HG02763 (cell line): ENCODE data around the gene NSUN6.

Experiments used
- ATAC-seq: cut with Tn5 transposase; IDR thresholded peaks from one replicate; pipeline ENCODE4 v1.9.1; 2021; ENCODE audit warnings: mild to moderate bottlenecking, moderate library complexity; ENCODE audit not compliant: unreplicated experiment

Gene NSUN6

GRCh38 chr10:18505456-18506118 is 145.8 kb downstream of the NSUN6 start:
- ATAC-seq, result no peak

GRCh38 chr10:18504161-18504560 is 147.2 kb downstream of the NSUN6 start:
- ATAC-seq, result no peak

- no peak for ATAC-seq
Observed at GRCh38 chr10:18501629-18502028, 149.8 kb downstream of the NSUN6 start.

GRCh38 chr10:18501198-18501597 is 150.2 kb downstream of the NSUN6 start:
- peak; percentile 93 for ATAC-seq

GRCh38 chr10:18500576-18500975 is 150.8 kb downstream of the NSUN6 start:
- ATAC-seq, result no peak

- no peak for ATAC-seq
Observed at GRCh38 chr10:18498998-18499397, 152.4 kb downstream of the NSUN6 start.

- ATAC-seq, result no peak
Observed at GRCh38 chr10:18497806-18498369, 153.5 kb downstream of the NSUN6 start.
